Mesangial cell (primary cell): ENCODE measurements around the gene GSPT1. TPM values are rescaled to one million over a fixed set of nuclear protein-coding genes. Genes with fewer than 3 reads are reported as not detected.

ENCODE experiments used
- total RNA-seq: library from RNA; depleted of rRNA; stranded (reverse); fragments of >200 nt; gene quantifications from 2 replicates; pipeline ENCODE4 v1.2.3, GENCODE V29; 2015

The GSPT1 gene
- 33.5 and 63.9 TPM in 2 replicates for total RNA-seq

DNA sequence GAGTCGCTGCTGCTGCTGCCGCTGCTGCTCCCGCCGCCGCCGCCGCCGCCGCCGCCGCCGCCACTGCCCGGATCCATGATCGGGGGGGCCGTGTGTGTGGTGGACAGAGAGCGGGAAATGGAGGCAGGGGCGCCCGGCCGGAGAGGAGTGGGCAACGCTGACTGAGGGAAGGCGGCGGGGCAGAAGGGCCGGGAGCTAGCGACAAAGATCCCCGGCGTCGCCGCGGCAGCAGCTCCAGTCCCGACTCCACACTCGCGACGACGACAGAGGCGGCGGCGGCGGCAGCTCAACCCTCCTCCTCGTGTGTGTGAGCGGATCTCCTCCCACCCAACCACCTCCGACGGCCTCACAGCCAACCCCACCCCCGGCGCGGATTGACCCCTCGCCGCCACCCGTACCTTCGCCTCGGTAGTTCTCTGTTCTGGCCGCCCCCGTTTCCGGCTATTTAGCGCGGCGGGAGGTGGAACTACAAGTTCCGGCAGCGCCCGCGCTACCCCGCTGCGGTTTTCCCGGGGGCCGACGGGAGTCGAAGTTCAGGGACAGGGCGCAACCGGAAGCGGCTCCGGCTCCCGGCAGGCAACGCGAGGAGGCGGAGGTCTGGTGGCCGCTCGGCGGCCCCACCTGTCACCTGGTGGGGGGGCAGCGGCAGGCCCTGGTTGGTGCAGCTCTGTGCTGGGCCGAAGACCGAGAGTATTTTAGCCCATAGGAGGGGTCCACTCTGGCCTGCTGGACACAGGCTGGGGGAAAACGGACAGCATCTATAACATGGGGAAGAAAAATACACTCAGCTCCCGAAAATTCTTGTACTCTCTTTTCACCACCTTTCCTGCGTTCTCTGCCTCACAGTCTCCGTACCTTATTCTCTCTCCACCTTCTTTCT is at the start of gene GSPT1:
Gene GSPT1, minus strand, starts transcription at position 313 of the 880 bp plus-strand sequence. Its CDS starts 236 bp downstream, at position 77.

DNA sequence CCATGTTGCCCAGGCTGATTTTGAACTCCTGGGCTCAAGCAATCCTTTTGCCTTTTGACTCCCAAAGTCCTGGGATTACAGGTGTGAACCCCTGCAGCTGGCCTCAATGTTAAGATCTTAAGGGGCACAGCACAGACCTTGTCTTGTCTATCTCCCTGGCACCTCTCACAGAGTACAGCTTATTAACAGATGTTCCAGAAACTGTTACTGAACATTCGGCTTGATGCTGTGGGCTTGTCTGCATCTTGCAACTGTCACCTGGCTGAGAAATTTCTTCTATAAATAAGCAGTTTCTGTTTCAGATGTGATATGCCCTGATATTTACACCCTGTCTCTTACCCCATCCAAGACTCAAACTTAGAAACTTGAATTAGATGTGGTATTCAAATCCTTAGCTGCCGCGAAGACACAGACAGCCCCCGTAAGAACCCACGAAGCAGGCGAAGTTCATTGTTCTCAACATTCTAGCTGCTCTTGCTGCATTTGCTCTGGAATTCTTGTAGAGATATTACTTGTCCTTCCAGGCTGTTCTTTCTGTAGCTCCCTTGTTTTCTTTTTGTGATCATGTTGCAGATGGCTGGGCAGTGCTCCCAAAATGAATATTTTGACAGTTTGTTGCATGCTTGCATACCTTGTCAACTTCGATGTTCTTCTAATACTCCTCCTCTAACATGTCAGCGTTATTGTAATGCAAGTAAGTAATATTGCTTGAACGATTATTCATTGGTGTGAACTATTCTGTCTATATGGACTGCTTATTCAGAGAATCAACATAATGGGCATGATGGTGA is 49.2 kb upstream of the GSPT1 start, which contains the start of gene TNFRSF17:
Gene TNFRSF17, plus strand, starts transcription at position 450 of the 791 bp plus-strand sequence. Its CDS starts 115 bp downstream, at position 565.

DNA sequence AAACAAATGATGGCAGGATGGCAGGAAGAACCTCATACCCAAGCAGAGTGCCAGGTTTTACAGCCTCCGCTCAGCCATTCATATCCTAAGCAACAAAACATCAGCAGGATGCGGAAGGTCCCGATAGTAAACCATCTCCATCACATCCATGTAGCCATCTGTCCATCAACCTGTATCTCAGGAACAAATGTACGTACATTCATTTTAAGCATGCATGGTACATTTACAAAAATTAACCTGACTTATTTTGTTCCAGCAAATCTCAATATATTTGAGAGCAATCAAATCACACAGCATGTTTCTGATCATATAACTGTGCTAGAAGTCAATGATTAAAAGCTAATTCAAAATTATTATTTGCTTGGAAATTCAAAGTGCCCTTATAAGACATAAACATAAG is 26.2 kb upstream of the GSPT1 start, which contains the start of gene NPIPB2:
Gene NPIPB2, minus strand, starts transcription at position 101 of the 400 bp plus-strand sequence. Its CDS starts 0 bp downstream, at position 101.

DNA sequence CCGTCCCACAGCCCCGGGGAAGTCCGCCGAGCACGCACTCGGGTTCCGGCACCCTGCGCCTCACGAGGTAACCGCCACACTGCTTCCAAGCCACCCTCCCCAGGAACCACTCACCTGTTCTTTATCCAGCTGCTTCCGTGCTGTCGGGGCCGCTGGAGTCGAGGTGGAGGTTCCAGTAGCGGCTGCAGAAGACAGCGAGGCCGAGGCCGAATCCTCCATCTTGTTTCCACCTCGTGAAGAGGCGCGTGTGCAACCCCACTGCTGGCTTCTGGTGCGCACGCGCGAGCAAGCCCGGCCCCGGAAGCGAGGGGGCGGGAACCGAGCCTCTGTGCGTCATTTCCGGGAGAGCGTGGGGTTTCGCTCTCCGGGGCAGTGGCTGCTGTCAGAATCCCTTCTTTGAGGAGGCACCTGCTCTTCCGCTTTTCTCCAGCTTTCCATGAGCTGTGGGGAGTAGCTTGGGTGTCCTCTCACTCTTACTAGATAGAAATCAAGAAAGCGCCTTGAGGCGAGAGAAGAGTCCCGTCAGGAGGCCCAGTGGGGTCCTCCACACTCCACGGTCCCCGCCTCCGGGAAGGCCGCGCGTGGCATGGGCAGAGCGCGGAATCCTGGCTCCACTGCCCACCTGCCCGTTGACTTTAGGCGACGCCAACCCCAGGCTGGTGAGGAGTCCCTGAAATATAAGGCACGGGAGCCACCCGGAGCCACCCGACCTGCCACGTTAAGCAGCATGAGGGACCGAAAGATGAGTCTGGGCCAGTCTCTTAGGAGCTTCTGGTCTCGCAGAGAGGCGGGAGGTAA is 64.3 kb downstream of the GSPT1 start, which contains the start of gene RSL1D1:
Gene RSL1D1, minus strand, starts transcription at position 249 of the 798 bp plus-strand sequence. Its CDS starts 30 bp downstream, at position 219.

Other genes starting within 250 kb of the GSPT1 start
- gene SNN, start 247.5 kb downstream of the GSPT1 start, total RNA-seq: 9.3 and 16.4 TPM in 2 replicates
- gene TXNDC11, start 173.1 kb downstream of the GSPT1 start, total RNA-seq: 27.1 and 36.1 TPM in 2 replicates
- 14.7 and 26.7 TPM in 2 replicates for gene ZC3H7A, start 118.7 kb downstream of the GSPT1 start, total RNA-seq
- gene RSL1D1, start 64.4 kb downstream of the GSPT1 start, total RNA-seq: 35.7 and 53.8 TPM in 2 replicates
- gene NPIPB2, start 26.1 kb upstream of the GSPT1 start, total RNA-seq: 2.8 and 5.8 TPM in 2 replicates
- not detected in 2 replicates for gene TNFRSF17, start 49.3 kb upstream of the GSPT1 start, total RNA-seq
- gene SNX29, start 60.8 kb upstream of the GSPT1 start, total RNA-seq: 3.7 and 21.0 TPM in 2 replicates